ENCODE measurements around the gene PREX1. TPM values are rescaled to one million over a fixed set of nuclear protein-coding genes. Genes with fewer than 3 reads are reported as not detected.

Gene PREX1
- total RNA-seq, 1 experiment from 2014 or later = 11.1 TPM

GRCh38 chr20:48624315-48625020, 203.3 kb downstream of the PREX1 start:
- no peak for DNase-seq (ENCODE audit: low read depth)

GRCh38 chr20:48623906-48624265, 203.9 kb downstream of the PREX1 start:
- DNase-seq (ENCODE audit: low read depth) = no peak

- no peak for DNase-seq (ENCODE audit: low read depth)
Observed at GRCh38 chr20:48623176-48623905, 204.5 kb downstream of the PREX1 start.

- no peak for DNase-seq (ENCODE audit: low read depth)
Observed at GRCh38 chr20:48622421-48622820, 205.4 kb downstream of the PREX1 start.

GRCh38 chr20:48621376-48622078, 206.3 kb downstream of the PREX1 start:
- DNase-seq (ENCODE audit: low read depth) = peak; percentile 30

- peak; percentile 92 for DNase-seq (ENCODE audit: low read depth)
Observed at GRCh38 chr20:48620507-48621375, 207.1 kb downstream of the PREX1 start.

- no peak for DNase-seq (ENCODE audit: low read depth)
Observed at GRCh38 chr20:48620154-48620506, 207.7 kb downstream of the PREX1 start.

- DNase-seq (ENCODE audit: low read depth) = no peak
Observed at GRCh38 chr20:48619126-48620101, 208.4 kb downstream of the PREX1 start.

GRCh38 chr20:48618631-48619030, 209.2 kb downstream of the PREX1 start:
- no peak for DNase-seq (ENCODE audit: low read depth)

- no peak for DNase-seq (ENCODE audit: low read depth)
Observed at GRCh38 chr20:48618052-48618451, 209.7 kb downstream of the PREX1 start.

- no peak for DNase-seq (ENCODE audit: low read depth)
Observed at GRCh38 chr20:48617481-48617880, 210.3 kb downstream of the PREX1 start.

GRCh38 chr20:48616481-48616880, 211.3 kb downstream of the PREX1 start:
- no peak for DNase-seq (ENCODE audit: low read depth)

- DNase-seq (ENCODE audit: low read depth) = no peak
Observed at GRCh38 chr20:48615871-48616270, 211.9 kb downstream of the PREX1 start.

GRCh38 chr20:48614593-48615274, 213.1 kb downstream of the PREX1 start:
- DNase-seq (ENCODE audit: low read depth) = no peak

GRCh38 chr20:48613926-48614325, 213.9 kb downstream of the PREX1 start:
- no peak for DNase-seq (ENCODE audit: low read depth)

- DNase-seq (ENCODE audit: low read depth) = no peak
Observed at GRCh38 chr20:48612335-48612734, 215.5 kb downstream of the PREX1 start.

GRCh38 chr20:48610996-48611395, 216.8 kb downstream of the PREX1 start:
- DNase-seq (ENCODE audit: low read depth) = no peak

GRCh38 chr20:48609491-48609978, 218.3 kb downstream of the PREX1 start:
- no peak for DNase-seq (ENCODE audit: low read depth)

- no peak for DNase-seq (ENCODE audit: low read depth)
Observed at GRCh38 chr20:48608756-48609155, 219.0 kb downstream of the PREX1 start.

- no peak for DNase-seq (ENCODE audit: low read depth)
Observed at GRCh38 chr20:48607544-48607865, 220.3 kb downstream of the PREX1 start.
